ENCODE data around the gene INCENP.
"Not testable (repeated sequence)": the region's sequence is repeated elsewhere in the genome, so short reads cannot be mapped to it uniquely, and the experiment has no call there.

INCENP gene

GRCh38 chr11:62171261-62171723, 47.5 kb downstream of the INCENP start:
- peak; percentile 53 for DNase-seq (ENCODE audit: low spot score)

GRCh38 chr11:62172294-62172693, 48.5 kb downstream of the INCENP start:
- DNase-seq (ENCODE audit: low spot score), result no peak

- no peak for DNase-seq (ENCODE audit: low spot score)
These were observed 53.0 kb downstream of the INCENP start for GRCh38 chr11:62176766-62177165.

GRCh38 chr11:62179995-62180394, 56.2 kb downstream of the INCENP start:
- no peak for DNase-seq (ENCODE audit: low spot score)

- no peak for DNase-seq (ENCODE audit: low spot score)
These were observed 57.3 kb downstream of the INCENP start for GRCh38 chr11:62181097-62181496.

GRCh38 chr11:62182147-62182891, 58.5 kb downstream of the INCENP start:
- DNase-seq (ENCODE audit: low spot score), result no peak

- no peak for DNase-seq (ENCODE audit: low spot score)
These were observed 62.4 kb downstream of the INCENP start for GRCh38 chr11:62186195-62186594.

GRCh38 chr11:62190011-62190410, 66.2 kb downstream of the INCENP start, which contains the start of gene SCGB1D1:
Gene SCGB1D1 (plus strand): TSS chr11:62190216. CDS start chr11:62190285, 69 bp downstream.
- no peak for DNase-seq (ENCODE audit: low spot score)

- no peak for DNase-seq (ENCODE audit: low spot score)
These were observed 70.1 kb downstream of the INCENP start for GRCh38 chr11:62193952-62194351.

GRCh38 chr11:62195010-62195409, 71.2 kb downstream of the INCENP start:
- not testable (repeated sequence) for DNase-seq (ENCODE audit: low spot score)

GRCh38 chr11:62195945-62196344, 72.1 kb downstream of the INCENP start:
- no peak for DNase-seq (ENCODE audit: low spot score)

- not testable (repeated sequence) for DNase-seq (ENCODE audit: low spot score)
These were observed 73.6 kb downstream of the INCENP start for GRCh38 chr11:62197400-62197799.

- no peak for DNase-seq (ENCODE audit: low spot score)
These were observed 77.6 kb downstream of the INCENP start for GRCh38 chr11:62201376-62201775.

Measured in AG08395 (cell line).